Stimulated activated CD4-positive, alpha-beta T cell treated with anti-CD3 and anti-CD28 coated beads, Interleukin-12 subunit alpha, Interleukin-12 subunit beta, amount 100 ng/mL, for 4 hours (primary cell): ENCODE results near the gene DNAJA3.
A peak's percentile ranks its signal among the peaks of the same experiment; 100 is the strongest.

Experiments used
- DNase-seq: peaks from one replicate; pipeline ENCODE4 v3.0.0-alpha.2; 2020

Gene DNAJA3

DNA sequence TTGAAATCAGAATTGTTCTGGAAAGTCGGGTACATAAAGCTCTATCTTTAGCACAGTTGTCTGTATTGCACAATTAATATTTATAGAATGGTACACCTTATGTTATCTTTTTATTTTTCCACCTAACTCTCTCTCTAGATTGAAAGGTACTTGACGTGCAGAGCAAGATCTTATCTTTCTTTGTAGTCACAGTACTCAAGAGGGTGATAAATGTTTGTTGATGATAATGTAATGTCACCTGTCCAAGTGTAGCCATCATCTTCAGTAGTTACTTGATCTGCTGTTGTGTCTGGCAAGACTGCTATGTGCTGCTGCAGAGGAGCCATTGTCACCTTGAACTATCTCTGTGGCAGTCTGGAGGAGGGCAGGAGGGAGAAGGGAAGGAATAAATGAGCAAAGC is 55.9 kb downstream of the DNAJA3 start:
- DNase-seq, result no peak

DNA sequence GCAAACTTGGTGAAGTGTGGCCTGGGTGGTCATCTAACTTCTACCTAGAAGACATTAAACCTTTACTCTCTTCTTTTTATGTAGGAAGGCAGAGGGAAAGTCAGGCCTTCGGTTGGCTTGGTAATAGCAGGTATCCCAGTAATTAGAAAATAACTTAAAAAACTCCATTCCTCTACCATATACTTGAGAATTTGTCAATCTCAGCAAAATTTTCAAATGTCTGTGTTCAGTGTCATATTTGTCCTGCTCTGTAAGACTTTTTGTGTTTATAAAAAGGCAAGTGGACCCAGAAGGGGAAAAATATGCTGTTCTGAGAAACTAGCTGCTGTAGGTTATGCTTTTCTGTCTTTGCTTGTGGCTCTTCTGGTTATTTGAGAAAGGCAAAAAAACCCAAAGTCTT is 56.3 kb downstream of the DNAJA3 start:
- DNase-seq, result no peak

DNA sequence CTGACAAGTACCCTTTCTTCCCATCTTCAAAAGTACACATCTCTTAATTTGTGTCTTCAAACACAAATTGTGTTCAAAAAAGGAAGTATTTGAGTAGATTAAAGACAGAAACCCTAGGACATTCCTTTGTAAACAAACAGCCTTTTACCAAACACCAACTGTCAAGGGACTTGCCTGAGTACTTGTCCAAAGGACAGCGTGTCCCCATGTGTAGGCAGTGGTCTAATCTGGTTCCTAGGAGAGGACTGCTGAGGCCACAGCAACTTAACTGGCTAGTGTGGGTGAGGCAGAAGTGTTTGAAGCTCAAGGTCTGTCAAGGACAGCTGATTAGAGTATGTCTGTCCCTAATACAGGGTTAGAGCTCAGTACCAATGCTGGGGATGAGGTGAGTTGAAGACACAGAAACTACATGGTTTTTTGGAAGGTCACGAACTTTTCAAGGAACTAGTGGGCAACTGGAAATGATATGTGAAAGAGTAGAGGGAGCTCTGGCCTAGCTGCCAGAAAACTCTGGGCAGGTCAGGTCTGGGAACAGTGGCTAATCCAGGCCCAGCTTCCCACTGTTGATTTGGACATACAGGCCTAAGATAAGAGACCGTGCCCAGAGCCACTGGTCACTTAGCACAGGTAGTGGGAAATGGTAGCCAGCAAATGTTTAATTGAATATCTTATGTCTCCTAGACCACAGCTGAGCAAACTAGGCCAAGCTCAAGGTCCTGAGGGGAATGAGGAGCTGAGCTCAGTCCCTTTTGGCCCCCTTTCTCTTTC is 60.6 kb downstream of the DNAJA3 start:
- DNase-seq, result no peak

DNA sequence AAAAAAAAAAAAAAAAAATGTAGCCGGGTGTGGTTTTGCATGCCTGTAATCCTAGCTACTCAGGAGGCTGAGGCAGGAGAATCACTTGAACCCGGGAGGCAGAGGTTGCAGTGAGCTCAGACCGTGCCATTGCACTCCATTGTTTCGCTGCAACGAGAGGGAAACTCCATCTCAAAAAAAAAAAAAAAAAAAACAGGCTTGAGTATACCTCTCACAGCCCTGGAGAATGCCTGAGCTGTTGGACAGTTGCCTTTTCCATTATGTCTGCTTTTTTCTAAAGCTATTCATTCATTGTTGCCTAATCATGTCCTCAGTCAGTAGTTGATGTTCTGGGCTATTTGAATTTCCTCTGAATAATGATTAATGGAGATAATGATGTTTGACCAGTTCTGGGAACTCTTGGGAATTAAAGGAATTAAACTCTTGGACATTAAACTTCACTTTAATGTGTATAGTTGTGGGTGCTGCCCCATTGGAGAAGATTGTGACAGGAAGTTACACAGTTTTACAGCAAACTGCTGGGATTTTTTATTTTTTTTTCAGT is 62.4 kb downstream of the DNAJA3 start:
- DNase-seq, result no peak

DNA sequence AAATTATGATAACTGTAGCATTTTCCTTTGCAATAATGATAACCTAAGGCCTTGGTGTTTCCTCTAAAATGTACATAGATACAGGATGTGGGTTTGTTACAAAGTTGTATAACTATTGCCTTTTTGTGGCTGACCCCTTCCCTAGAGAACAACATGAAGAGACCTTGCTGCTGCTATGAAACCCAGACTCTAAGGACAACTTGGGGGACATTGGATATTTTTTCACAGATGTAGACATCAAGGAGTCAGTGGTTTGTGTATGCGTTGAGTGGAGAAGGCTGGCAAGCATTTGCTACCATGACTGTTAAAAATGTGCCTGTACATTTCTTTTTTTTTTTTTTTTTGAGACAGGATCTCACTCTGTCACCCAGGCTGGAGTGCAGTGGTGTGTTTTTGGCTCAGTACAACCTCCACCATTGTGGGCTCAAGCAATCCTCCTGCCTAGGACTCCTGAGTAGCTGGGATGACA is 62.9 kb downstream of the DNAJA3 start:
- no peak for DNase-seq

DNA sequence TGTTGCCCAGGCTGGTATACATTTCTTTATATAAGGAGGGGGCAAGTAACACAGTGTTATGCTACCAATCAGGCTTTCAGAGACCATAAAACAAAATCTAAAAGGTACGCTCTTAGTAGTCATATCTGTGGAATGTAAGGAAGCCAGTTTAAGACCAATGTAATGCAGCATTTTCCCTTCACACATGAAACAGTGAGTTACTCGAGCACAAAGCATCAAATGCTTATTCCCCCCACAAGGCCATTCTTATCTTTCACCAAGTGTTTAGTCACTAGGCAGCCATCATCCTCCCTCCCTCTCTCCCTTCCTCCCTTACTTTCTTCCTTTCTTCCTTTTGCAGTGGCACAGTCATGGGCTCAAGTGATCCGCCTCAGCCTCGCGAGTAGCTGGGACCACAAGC is 63.4 kb downstream of the DNAJA3 start:
- DNase-seq, result no peak

DNA sequence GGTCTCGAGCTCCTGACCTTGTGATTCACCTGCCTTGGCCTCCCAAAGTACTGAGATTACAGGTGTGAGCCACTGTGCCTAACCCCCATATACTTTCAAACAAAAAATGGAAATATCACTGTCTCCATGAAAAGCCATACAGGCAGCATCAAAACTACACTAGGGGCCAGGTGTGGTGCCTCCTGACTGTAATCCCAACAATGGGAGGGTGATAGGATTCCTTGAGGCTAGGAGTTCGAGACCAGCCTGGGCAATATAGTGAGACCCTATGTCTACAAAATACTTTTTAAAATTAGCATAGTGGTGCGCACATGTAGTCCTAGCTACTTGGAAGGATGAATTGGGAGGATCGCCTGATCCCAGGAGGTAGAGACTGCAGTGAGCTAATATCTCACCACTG is 66.2 kb downstream of the DNAJA3 start:
- no peak for DNase-seq

DNA sequence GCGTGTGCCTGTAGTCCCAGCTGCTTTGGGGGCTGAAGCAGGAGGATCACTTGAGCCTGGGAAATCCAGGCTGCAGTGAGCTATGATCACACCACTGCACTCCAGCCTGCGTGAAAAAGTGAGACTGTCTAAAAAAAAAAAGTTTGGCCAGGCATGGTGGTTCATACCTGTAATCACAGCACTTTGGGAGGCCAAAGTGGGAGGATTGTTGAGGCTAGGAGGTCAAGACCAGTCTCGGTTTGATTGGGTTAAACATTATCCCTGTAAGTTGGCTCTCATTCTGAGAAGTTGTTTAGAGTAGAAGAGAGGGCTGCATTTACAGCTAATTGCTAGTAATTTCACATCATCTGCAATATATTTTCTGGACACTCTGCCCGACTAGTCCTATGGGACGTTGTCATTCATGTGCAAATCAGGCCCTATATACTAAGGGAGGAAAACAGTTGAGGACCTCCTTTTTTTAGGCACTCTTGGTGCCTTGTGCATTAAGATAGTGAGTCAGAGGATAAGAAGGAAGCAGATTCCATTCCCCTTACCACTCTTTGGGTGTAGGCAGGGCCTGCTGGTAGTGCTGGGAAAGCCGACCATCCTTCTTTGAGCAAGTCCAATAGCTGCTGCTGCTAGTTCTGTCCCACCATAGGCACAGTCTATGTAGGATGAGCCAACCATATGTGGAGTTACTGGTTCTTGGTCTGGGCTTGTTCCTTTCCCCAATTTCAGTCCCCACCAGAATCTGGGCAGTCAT is 69.2 kb downstream of the DNAJA3 start:
- DNase-seq, result no peak

DNA sequence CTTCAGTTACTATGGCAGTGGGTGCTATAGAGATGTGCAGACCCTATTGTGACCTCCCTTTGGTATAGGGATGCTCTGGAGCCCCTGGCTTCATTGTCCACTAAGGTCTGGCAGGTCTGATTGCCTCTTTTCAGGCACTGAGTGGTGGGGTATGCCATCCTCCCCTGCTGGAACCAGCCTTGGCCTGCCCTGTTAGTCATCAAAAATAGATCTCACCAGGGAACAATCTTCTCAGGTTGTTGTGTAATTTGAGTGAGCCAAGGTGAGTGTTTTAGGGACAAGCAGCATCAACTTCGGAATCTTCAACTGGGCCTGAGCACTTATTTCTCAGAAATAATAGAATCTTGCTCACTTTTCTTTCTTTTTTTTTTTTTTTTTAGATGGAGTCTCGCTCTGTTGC is 70.1 kb downstream of the DNAJA3 start:
- DNase-seq, result no peak

DNA sequence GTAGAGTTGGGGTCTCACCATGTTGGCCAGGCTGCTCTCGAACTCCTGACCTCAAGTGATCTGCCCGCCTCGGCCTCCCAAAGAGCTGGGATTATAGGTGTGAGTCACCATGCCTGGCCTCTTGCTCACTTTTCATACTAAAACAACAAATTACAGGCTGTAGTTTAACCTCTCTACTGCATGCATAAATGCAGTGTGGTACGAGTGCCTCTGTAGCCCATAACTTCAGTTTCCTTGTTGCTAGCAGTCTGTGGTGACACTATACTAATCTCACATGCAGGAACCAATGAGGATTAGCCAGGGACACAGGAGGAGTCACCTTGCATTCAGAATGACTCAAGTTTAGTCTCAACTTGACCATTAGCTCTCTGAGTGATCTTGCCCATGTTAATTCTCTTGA is 70.6 kb downstream of the DNAJA3 start:
- no peak for DNase-seq

DNA sequence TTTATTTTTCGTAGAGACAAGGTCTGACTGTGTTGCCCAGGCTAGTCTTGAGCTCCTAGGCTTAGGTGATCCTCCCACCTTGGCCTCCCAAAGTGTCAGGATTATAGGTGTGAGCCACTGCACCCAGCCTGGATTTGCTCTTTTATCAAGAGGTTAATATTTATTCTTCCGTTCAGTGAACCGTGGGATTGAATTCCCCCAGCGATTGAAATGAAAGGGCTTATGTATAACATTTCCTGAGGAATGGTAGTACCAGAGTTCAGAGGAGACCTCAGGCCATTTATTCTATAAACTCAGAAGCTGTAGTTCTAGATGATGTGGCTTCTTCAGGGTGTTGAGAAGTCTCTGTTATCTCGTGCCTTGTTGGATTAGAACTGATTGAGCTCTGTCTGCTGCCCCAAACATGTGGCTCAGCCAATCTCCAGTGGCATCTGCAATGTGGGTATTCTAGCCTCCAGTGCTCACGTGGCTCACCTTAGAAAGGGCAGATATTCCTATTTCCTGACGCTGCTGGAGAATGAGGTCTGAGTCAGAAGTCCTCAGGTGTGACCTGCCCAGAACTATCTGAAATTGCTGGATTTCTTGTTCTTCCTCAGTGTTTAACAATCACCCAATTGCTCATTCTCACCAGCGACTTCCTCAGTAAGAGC is 73.0 kb downstream of the DNAJA3 start:
- DNase-seq, result no peak

DNA sequence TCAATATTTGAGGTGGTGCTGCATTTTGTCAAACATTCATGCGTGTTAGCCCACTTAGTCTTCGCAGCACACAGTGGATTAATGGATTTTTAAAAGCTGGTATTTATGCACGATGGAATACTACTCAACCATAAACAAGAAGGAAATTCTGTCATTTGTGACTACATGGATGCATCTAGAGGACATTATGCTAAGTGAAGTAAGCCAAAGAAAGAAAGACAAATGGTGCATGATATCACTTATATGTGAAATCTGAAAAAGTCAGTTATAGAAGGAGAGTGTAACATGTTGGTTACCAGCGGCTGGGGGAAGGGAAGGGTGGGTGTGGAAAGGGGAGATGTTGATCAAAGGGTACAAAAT is 73.5 kb downstream of the DNAJA3 start:
- no peak for DNase-seq

DNA sequence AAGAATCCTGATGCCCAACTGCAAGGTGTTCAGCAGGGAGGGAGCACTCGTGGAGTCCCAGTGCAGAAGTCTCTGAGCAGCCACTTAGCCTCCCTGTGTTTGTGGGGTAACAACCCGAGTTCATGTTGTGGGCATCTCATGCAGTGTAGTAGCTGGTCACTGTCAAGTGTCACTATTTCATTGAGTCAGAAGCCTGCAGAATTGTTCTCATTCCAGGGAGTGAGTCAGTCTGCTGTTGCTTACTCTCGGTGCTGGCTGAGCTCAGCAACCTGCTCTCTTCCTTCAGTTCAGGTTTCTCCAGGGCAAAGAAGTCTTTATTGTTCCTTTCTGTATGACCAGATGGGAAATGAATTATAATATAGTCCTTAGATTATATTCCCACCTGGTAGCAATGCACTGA is 74.6 kb downstream of the DNAJA3 start:
- no peak for DNase-seq

DNA sequence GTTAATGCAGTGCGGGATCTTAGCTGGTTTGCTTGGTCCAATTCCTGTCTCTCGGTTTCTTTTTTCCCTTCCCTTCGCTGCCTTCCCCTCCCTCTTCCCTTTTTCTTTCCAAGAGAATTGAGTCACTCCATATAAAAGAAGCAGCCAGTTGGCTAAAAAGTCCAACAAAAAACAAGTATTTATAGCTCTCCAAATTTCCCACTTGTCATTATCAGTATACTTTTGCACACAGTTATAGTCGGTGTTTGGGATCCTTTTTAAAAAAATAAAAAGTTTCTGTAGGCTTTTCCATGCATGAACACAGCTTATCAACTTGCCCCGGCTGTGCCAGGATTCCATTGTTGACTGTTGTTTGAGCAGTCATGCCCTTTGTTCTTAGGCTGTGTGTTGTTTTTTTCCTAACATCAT is 75.4 kb downstream of the DNAJA3 start:
- DNase-seq, result no peak

DNA sequence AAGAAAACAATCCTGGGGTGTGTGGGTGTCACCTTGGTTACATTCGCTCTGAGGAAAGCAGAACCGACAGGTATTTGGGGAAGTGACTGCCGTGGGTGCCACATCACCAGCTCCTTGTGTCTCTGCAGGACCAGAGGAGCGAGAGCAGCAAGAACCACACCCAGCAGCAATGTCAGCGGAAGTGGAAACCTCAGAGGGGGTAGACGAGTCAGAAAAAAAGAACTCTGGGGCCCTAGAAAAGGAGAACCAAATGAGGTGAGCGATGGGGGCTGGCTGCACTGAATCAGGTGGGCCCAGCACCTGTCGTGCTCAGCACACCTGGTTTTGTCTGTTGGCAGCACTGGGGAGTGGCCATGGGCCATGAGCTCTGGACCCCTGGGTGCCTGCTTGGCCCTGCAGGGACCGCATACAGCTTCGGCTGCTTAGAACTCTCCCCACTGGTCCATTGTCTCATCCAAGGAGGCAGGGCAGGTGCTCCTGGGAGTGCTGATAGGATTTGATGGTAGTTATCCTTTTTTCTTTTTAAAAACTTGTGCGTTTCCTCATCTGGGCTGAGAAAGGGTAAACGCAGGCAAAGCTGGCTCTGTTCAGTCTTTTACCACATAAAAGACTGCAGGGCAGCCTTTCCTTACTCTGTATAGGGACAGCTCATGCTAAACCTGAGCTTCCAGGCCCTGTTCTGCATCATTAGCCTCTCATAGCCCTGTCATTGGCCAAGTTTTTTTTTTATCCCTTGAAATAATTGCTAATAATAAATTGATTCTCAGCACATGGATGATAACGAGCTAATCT is 79.9 kb downstream of the DNAJA3 start:
- DNase-seq, result peak; percentile 44
